ENCODE results near the gene LPAR5. TPM values are rescaled to one million over a fixed set of nuclear protein-coding genes. Genes with fewer than 3 reads are reported as not detected.

LPAR5 gene
- total RNA-seq, 1 donor from 2014 or later, result 0.73 TPM

DNA sequence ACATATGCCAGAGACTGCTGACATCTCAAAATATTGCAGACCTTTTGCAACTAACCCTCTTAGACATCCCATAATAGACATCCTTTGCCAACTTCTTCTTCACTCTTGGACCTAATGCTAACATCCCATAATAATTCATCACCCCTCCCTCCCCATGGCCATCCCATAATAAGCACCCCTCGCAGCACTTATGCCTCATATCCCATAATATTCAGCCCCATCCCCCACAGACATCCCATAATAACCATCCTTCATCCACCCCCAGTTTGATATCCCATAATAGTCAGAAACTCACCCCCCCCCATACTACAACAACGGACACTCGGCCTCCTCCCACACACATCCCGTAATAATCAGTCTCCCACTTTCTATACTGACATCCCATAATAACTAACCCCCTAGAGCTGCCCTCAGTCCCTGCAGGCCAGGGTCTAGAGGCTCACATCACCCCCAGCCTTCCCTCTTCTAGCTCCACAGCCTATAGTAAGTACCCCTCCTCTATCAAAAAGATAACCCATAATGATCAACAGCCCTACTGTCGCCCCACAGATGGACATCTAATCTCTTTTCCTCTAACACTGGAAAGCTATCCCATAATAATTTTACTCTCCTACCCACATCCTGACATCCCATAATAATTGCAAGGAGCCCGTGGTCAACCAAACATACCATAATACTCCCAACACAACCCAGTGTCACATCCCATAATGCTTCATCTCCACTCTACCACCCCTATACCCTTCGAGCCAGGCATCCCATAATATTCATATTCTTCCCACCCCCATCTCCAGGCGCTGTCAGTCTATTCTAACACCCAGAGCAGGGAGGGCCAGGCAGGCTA lies 27.8 kb downstream of the LPAR5 start:
- peaks cover 10% of the 10 kb centered on the region for H3K36me3 Mint-ChIP-seq (ENCODE audit: low read depth, unreplicated experiment)
- Histone ChIP-seq H4K20me1 (ENCODE audit: insufficient read depth, low read length) (peaks cover 32% of the 10 kb centered on the region), H3K4me2 (ENCODE audit: low read length) (peak overlapping the region; percentile 99), H3K9me3 (ENCODE audit: insufficient read depth, low read depth, low read length) (no peaks in the 10 kb centered on the region), H3K9ac (ENCODE audit: low read length) (no peak overlapping the region), H3K36me3 (ENCODE audit: insufficient read depth, low read length) (no peaks in the 10 kb centered on the region), H2AFZ (ENCODE audit: low read depth, low read length) (peak overlapping the region; percentile 0), H3K4me1 (ENCODE audit: insufficient read depth, low read length) (peaks cover 40% of the 10 kb centered on the region), H3K79me2 (ENCODE audit: insufficient read depth, low read length) (peaks cover 33% of the 10 kb centered on the region), H3K4me3 (ENCODE audit: insufficient read depth, low read depth, low read length) (no peak overlapping the region), H3K27me3 (ENCODE audit: insufficient read depth, low read length) (no peaks in the 10 kb centered on the region), H3K27ac (ENCODE audit: low read depth, low read length) (no peak overlapping the region)
- H3K4me1 Mint-ChIP-seq (ENCODE audit: low read depth, unreplicated experiment), result peaks cover 33% of the 10 kb centered on the region
- no peak overlapping the region for H3K4me3 Mint-ChIP-seq (ENCODE audit: unreplicated experiment)
- DNase-seq (ENCODE audit: low read depth), result peak; percentile 52
- no peaks in the 10 kb centered on the region for H3K9me3 Mint-ChIP-seq (ENCODE audit: unreplicated experiment)
- FAIRE-seq, result no peak
- no peaks in the 10 kb centered on the region for H3K27me3 Mint-ChIP-seq (ENCODE audit: low read depth, unreplicated experiment)
- H3K27ac Mint-ChIP-seq (ENCODE audit: unreplicated experiment), result no peak overlapping the region
- TF ChIP-seq EZH2 (IDR thresholded peaks at IDR 0.05; ENCODE audit: insufficient read depth, low read length), result no peak
- TF ChIP-seq, protein P1, sequence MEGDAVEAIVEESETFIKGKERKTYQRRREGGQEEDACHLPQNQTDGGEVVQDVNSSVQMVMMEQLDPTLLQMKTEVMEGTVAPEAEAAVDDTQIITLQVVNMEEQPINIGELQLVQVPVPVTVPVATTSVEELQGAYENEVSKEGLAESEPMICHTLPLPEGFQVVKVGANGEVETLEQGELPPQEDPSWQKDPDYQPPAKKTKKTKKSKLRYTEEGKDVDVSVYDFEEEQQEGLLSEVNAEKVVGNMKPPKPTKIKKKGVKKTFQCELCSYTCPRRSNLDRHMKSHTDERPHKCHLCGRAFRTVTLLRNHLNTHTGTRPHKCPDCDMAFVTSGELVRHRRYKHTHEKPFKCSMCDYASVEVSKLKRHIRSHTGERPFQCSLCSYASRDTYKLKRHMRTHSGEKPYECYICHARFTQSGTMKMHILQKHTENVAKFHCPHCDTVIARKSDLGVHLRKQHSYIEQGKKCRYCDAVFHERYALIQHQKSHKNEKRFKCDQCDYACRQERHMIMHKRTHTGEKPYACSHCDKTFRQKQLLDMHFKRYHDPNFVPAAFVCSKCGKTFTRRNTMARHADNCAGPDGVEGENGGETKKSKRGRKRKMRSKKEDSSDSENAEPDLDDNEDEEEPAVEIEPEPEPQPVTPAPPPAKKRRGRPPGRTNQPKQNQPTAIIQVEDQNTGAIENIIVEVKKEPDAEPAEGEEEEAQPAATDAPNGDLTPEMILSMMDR (IDR thresholded peaks at IDR 0.05; ENCODE audit: insufficient read depth, low read depth, low read length), result no peak

DNA sequence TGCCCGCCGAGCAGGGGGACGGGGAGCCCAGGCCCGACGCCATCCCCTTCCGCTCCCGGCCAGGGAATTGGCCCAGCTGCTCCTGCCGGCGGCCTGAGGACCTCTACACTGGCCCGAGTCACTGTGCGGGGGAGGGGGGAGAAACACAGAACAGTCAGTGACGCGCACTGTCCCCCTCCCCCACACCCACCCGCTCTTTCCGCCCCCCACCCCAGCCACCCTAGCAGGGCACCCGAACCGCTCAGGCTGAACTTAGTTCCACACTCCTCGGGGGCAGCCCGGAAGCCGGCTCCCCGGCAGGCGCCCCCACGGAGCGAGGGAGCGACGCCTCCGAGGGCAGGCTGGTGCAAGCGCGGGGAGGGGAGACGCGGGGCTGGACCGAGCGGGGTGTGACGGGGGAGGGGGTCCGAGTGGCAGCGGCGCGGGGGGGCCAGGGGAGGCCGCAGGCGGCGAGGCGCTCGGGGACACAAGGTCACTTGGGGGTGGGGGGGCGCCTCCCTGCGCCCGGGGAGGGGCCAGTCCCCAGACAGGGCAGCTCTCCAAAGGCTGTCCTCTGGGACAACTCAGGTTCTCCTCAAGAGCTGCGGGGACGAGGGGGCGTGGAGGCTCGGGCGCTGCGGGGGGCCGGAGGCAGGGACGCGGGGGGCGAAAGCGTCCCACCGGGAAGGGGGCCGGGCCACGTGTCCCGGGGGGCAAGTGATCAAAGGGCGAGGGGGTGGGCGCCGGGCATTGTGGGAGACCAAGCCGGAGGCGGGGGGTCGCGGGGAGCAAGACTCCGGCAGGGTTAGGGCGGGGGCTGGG lies 29.2 kb downstream of the LPAR5 start:
- peak overlapping the region; percentile 78 for H3K4me3 ChIP-seq (ENCODE audit: insufficient read depth, low read depth, low read length)
- peak overlapping the region; percentile 99 for H3K4me2 ChIP-seq (ENCODE audit: low read length)
- Mint-ChIP-seq H3K4me3 (ENCODE audit: unreplicated experiment) (peak overlapping the region; percentile 92), H3K27me3 (ENCODE audit: low read depth, unreplicated experiment) (no peaks in the 10 kb centered on the region), H3K36me3 (ENCODE audit: low read depth, unreplicated experiment) (peaks cover 18% of the 10 kb centered on the region), H3K27ac (ENCODE audit: unreplicated experiment) (peak overlapping the region; percentile 54), H3K9me3 (ENCODE audit: unreplicated experiment) (no peaks in the 10 kb centered on the region), H3K4me1 (ENCODE audit: low read depth, unreplicated experiment) (peaks cover 32% of the 10 kb centered on the region)
- peaks cover 48% of the 10 kb centered on the region for H3K79me2 ChIP-seq (ENCODE audit: insufficient read depth, low read length)
- peaks cover 11% of the 10 kb centered on the region for H3K36me3 ChIP-seq (ENCODE audit: insufficient read depth, low read length)
- TF ChIP-seq, protein P1 (IDR thresholded peaks at IDR 0.05; ENCODE audit: insufficient read depth, low read depth, low read length), result no peak
- no peak for TF ChIP-seq EZH2 (IDR thresholded peaks at IDR 0.05; ENCODE audit: insufficient read depth, low read length)
- peaks cover 37% of the 10 kb centered on the region for H3K4me1 ChIP-seq (ENCODE audit: insufficient read depth, low read length)
- no peaks in the 10 kb centered on the region for H3K9me3 ChIP-seq (ENCODE audit: insufficient read depth, low read depth, low read length)
- peak overlapping the region; percentile 44 for H3K27ac ChIP-seq (ENCODE audit: low read depth, low read length)
- no peak overlapping the region for H2AFZ ChIP-seq (ENCODE audit: low read depth, low read length)
- H3K27me3 ChIP-seq (ENCODE audit: insufficient read depth, low read length), result no peaks in the 10 kb centered on the region
- H3K9ac ChIP-seq (ENCODE audit: low read length), result peak overlapping the region; percentile 85
- FAIRE-seq (no peak), DNase-seq (ENCODE audit: low read depth) (no peak)
- H4K20me1 ChIP-seq (ENCODE audit: insufficient read depth, low read length), result peaks cover 46% of the 10 kb centered on the region
